ENCODE results near the gene ARHGEF33.

- TF ChIP-seq CEBPB (IDR thresholded peaks at IDR 0.05) (no peak), EP300 (IDR thresholded peaks at IDR 0.05) (no peak), CTCF (IDR thresholded peaks at IDR 0.05) (no peak), POLR2A (IDR thresholded peaks at IDR 0.05; ENCODE audit: low read length) (no peak), FOXS1 (CRISPR knock-in tag; IDR thresholded peaks at IDR 0.05) (no peak), RCOR1 (IDR thresholded peaks at IDR 0.05; ENCODE audit: low read depth, low read length) (no peak), BHLHE40 (IDR thresholded peaks at IDR 0.05; ENCODE audit: low read depth, low read length) (no peak)
Measured at GRCh38 chr2:38912619-38913018, 22.9 kb downstream of the ARHGEF33 start.

All from A549 (cell line).